DND-41 (cell line): ENCODE results near the gene GTF3C2.

ENCODE experiments used
- ATAC-seq: fragments of 200-7000 bp; cut with Tn5 transposase; 3 replicates; pipeline ENCODE4 v1.9.1; 2021; ENCODE audit warnings: low read depth; ENCODE audit not compliant: insufficient read depth
- DNase-seq: peaks from one replicate; pipeline ENCODE4 v3.0.0-alpha.2; 2020
- H2AFZ ChIP-seq: 2 replicates; pipeline ENCODE4 v1.6.0; 2012; ENCODE audit warnings: low read depth, low read length
- H3K27ac ChIP-seq: 2 replicates; pipeline ENCODE4 v1.5.1; 2012; ENCODE audit warnings: low read length, inconsistent platforms
- H3K27me3 ChIP-seq: fragments of 200-600 bp; sonication (generic); 2 replicates; pipeline ENCODE4 v1.6.0; 2012; ENCODE audit warnings: low read length, mild to moderate bottlenecking, inconsistent platforms; ENCODE audit not compliant: insufficient read depth, poor library complexity
- H3K36me3 ChIP-seq: 2 replicates; pipeline ENCODE4 v1.5.1; 2012; ENCODE audit warnings: low read length, inconsistent platforms; ENCODE audit not compliant: insufficient read depth
- H3K4me1 ChIP-seq: 2 replicates; pipeline ENCODE4 v1.5.1; 2012; ENCODE audit warnings: mild to moderate bottlenecking, low read length; ENCODE audit not compliant: insufficient read depth
- H3K4me2 ChIP-seq: 2 replicates; pipeline ENCODE4 v1.6.0; 2012; ENCODE audit warnings: mild to moderate bottlenecking, moderate library complexity, low read length, inconsistent platforms; ENCODE audit not compliant: insufficient read depth
- H3K4me3 ChIP-seq, 2 experiments: fragments of 200-600 bp in 1 of 2; shearing (Covaris generic) in 1 of 2; 2 replicates each; pipeline ENCODE4 v1.5.1; 2012 to 2016; ENCODE audit warnings: inconsistent platforms in 2 of 2, low read length in 2 of 2, mild to moderate bottlenecking in 2 of 2, low read depth in 1 of 2, moderate library complexity in 1 of 2
- H3K79me2 ChIP-seq: 2 replicates; pipeline ENCODE4 v1.6.0; 2012; ENCODE audit warnings: low read length, inconsistent platforms; ENCODE audit not compliant: insufficient read depth
- H3K9ac ChIP-seq: 2 replicates; pipeline ENCODE4 v1.6.0; 2012; ENCODE audit warnings: low read depth, mild to moderate bottlenecking, inconsistent platforms, low read length, moderate library complexity
- H3K9me3 ChIP-seq: 2 replicates; pipeline ENCODE4 v1.5.1; 2012; ENCODE audit warnings: low read length, moderate library complexity, mild to moderate bottlenecking, inconsistent platforms; ENCODE audit not compliant: insufficient read depth, severe bottlenecking
- H4K20me1 ChIP-seq: 2 replicates; pipeline ENCODE4 v1.6.0; 2012; ENCODE audit warnings: low read length; ENCODE audit not compliant: insufficient read depth
- CTCF ChIP-seq: IDR thresholded peaks from 2 replicates; pipeline ENCODE4 v1.5.1; 2012; ENCODE audit warnings: borderline replicate concordance, low read length, moderate library complexity, mild to moderate bottlenecking; ENCODE audit not compliant: poor library complexity, severe bottlenecking; ENCODE audit errors: extremely low read depth
- EZH2 ChIP-seq: IDR thresholded peaks from 3 replicates; pipeline ENCODE4 v1.6.1; 2012; ENCODE audit warnings: borderline replicate concordance, low read depth, mild to moderate bottlenecking, moderate library complexity, low read length, inconsistent platforms; ENCODE audit not compliant: severe bottlenecking

Gene GTF3C2

GRCh38 chr2:27335311-27335710, 21.3 kb downstream of the GTF3C2 start:
- Histone ChIP-seq H2AFZ (no peak overlapping the region), H3K9ac (no peak overlapping the region), H3K4me2 (no peak overlapping the region), H3K4me1 (no peaks in the 10 kb centered on the region), H3K4me3 (no peak overlapping the region), H3K27me3 (no peaks in the 10 kb centered on the region), H3K27ac (no peak overlapping the region), H3K36me3 (peaks cover 83% of the 10 kb centered on the region), H4K20me1 (no peaks in the 10 kb centered on the region; the same call in 1 of the 2 replicates), H3K9me3 (no peaks in the 10 kb centered on the region), H3K79me2 (no peaks in the 10 kb centered on the region)
- ATAC-seq = peak; percentile 15; the same call in 1 of the 3 replicates
- no peak for DNase-seq
- TF ChIP-seq EZH2 (no peak), CTCF (no peak)

- Histone ChIP-seq H3K27me3 (no peaks in the 10 kb centered on the region), H3K27ac (no peak overlapping the region), H3K4me1 (peaks cover 35% of the 10 kb centered on the region), H3K36me3 (peaks cover 43% of the 10 kb centered on the region), H3K9ac (no peak overlapping the region), H3K79me2 (peaks cover 35% of the 10 kb centered on the region), H4K20me1 (peaks cover 6% of the 10 kb centered on the region; the same call in 1 of the 2 replicates), H3K9me3 (no peaks in the 10 kb centered on the region), H2AFZ (no peak overlapping the region), H3K4me3 (no peak overlapping the region), H3K4me2 (peak overlapping the region; percentile 90; the same call in 1 of the 2 replicates)
- ATAC-seq = no peak
- no peak for DNase-seq
- TF ChIP-seq CTCF (no peak), EZH2 (no peak)
Observed at GRCh38 chr2:27324720-27325119, 31.8 kb downstream of the GTF3C2 start.

- H3K4me2 ChIP-seq = peak overlapping the region; percentile 90
- H3K79me2 ChIP-seq = peaks cover 35% of the 10 kb centered on the region
- DNase-seq = no peak
- H3K9ac ChIP-seq = peak overlapping the region; percentile 86
- H3K4me1 ChIP-seq = peaks cover 35% of the 10 kb centered on the region
- H3K4me3 ChIP-seq = peak overlapping the region; percentile 89 to 91
- no peak for TF ChIP-seq EZH2
- TF ChIP-seq CTCF = no peak
- H3K27ac ChIP-seq = peak overlapping the region; percentile 92
- ATAC-seq = peak; percentile 12; the same call in 1 of the 3 replicates
- H2AFZ ChIP-seq = peak overlapping the region; percentile 92
- peaks cover 6% of the 10 kb centered on the region; the same call in 1 of the 2 replicates for H4K20me1 ChIP-seq
- H3K36me3 ChIP-seq = peaks cover 37% of the 10 kb centered on the region
- no peaks in the 10 kb centered on the region for H3K27me3 ChIP-seq
- H3K9me3 ChIP-seq = no peaks in the 10 kb centered on the region
Observed at GRCh38 chr2:27323596-27324285, 32.8 kb downstream of the GTF3C2 start.
